Mesendoderm (in vitro differentiated cells): ENCODE results near the gene TRIP13.

ENCODE experiments used
- DNase-seq: peaks from one replicate; pipeline ENCODE4 v3.0.0; 2013
- H2AK5ac ChIP-seq: 2 replicates; pipeline ENCODE4 v1.6.1; 2013; ENCODE audit warnings: low read length, inconsistent platforms
- H2BK120ac ChIP-seq: 2 replicates; pipeline ENCODE4 v1.6.1; 2013; ENCODE audit warnings: low read depth, mild to moderate bottlenecking, low read length, moderate library complexity, mixed read lengths
- H2BK15ac ChIP-seq: replicated peaks from 2 replicates; pipeline ENCODE4 v1.6.1; 2013; ENCODE audit warnings: low read depth, mild to moderate bottlenecking, moderate library complexity
- H2BK5ac ChIP-seq: 2 replicates; pipeline ENCODE4 v1.6.1; 2013; ENCODE audit warnings: low read length, inconsistent platforms
- H3K18ac ChIP-seq: 2 replicates; pipeline ENCODE4 v1.6.1; 2013; ENCODE audit warnings: mild to moderate bottlenecking, low read length, mixed read lengths
- H3K23ac ChIP-seq: one replicate; pipeline ENCODE4 v1.6.1; 2013; ENCODE audit warnings: low read length
- H3K27ac ChIP-seq: 2 replicates; pipeline ENCODE4 v1.5.1; 2013; ENCODE audit warnings: low read depth, mild to moderate bottlenecking, inconsistent platforms, low read length, moderate library complexity
- H3K27me3 ChIP-seq: 2 replicates; pipeline ENCODE4 v1.6.1; 2013; ENCODE audit warnings: low read length, control low read depth, mild to moderate bottlenecking, inconsistent platforms; ENCODE audit not compliant: insufficient read depth, poor library complexity
- H3K36me3 ChIP-seq: 2 replicates; pipeline ENCODE4 v1.6.1; 2013; ENCODE audit warnings: low read length, inconsistent platforms; ENCODE audit not compliant: control insufficient read depth, insufficient read depth
- H3K4ac ChIP-seq: one replicate; pipeline ENCODE4 v1.6.1; 2013; ENCODE audit warnings: low read depth, mild to moderate bottlenecking, low read length, moderate library complexity
- H3K4me1 ChIP-seq: 2 replicates; pipeline ENCODE4 v1.6.1; 2013; ENCODE audit warnings: low read depth, low read length, inconsistent platforms; ENCODE audit not compliant: control insufficient read depth
- H3K4me2 ChIP-seq: 2 replicates; pipeline ENCODE4 v1.6.1; 2013; ENCODE audit warnings: low read length
- H3K4me3 ChIP-seq: 2 replicates; pipeline ENCODE4 v1.5.1; 2013; ENCODE audit warnings: mild to moderate bottlenecking, low read length
- H3K56ac ChIP-seq: one replicate; pipeline ENCODE4 v1.6.1; 2013; ENCODE audit warnings: low read length
- H3K79me1 ChIP-seq: 2 replicates; pipeline ENCODE4 v1.6.1; 2013; ENCODE audit warnings: low read length, inconsistent platforms
- H3K79me2 ChIP-seq: 2 replicates; pipeline ENCODE4 v1.6.1; 2013; ENCODE audit warnings: mild to moderate bottlenecking, low read length; ENCODE audit not compliant: control insufficient read depth, insufficient read depth
- H3K9ac ChIP-seq: 2 replicates; pipeline ENCODE4 v1.6.1; 2013; ENCODE audit warnings: low read length, inconsistent platforms
- H4K5ac ChIP-seq: one replicate; pipeline ENCODE4 v1.6.1; 2013; ENCODE audit warnings: low read length
- H4K8ac ChIP-seq: one replicate; pipeline ENCODE4 v1.6.1; 2013; ENCODE audit warnings: low read depth, mild to moderate bottlenecking, control low read depth, low read length, moderate library complexity
- WGBS: extraction: QIAGEN DNeasy Blood & Tissue Kit; methylation state at CpG from one replicate; pipeline ENCODE4 v1.1.7; 2013; ENCODE audit warnings: low lambda C conversion rate, missing lambda C conversion rate; ENCODE audit not compliant: insufficient coverage; ENCODE audit errors: extremely low coverage; 5-methylcytosine and 5-hydroxymethylcytosine counted together

Gene TRIP13

GRCh38 chr5:921456-922435 lies 29.1 kb downstream of the TRIP13 start:
- Histone ChIP-seq H3K79me1 (no peaks in the 10 kb centered on the region), H3K4me3 (no peak overlapping the region), H3K27ac (no peak overlapping the region), H3K9ac (no peak overlapping the region), H2BK15ac (no peak overlapping the region), H3K4me2 (no peak overlapping the region), H2AK5ac (no peak overlapping the region), H3K18ac (no peak overlapping the region), H2BK5ac (no peak overlapping the region), H4K8ac (no peak overlapping the region), H4K5ac (no peak overlapping the region), H3K4me1 (peaks cover 6% of the 10 kb centered on the region), H3K56ac (no peak overlapping the region), H3K27me3 (peaks cover 7% of the 10 kb centered on the region), H3K79me2 (no peaks in the 10 kb centered on the region), H3K4ac (no peak overlapping the region), H3K36me3 (no peaks in the 10 kb centered on the region), H2BK120ac (no peak overlapping the region), H3K23ac (no peak overlapping the region)
- no CpG with 5 or more reads among the region's 9 CpGs for WGBS
- no peak for DNase-seq

GRCh38 chr5:922436-923280 lies 30.0 kb downstream of the TRIP13 start:
- H3K27ac ChIP-seq: no peak overlapping the region
- no CpG with 5 or more reads among the region's 17 CpGs for WGBS
- no peak overlapping the region for H4K5ac ChIP-seq
- H3K27me3 ChIP-seq: peaks cover 7% of the 10 kb centered on the region
- no peak overlapping the region for H3K23ac ChIP-seq
- no peak overlapping the region for H2BK5ac ChIP-seq
- H2AK5ac ChIP-seq: no peak overlapping the region
- no peak overlapping the region for H4K8ac ChIP-seq
- no peak overlapping the region for H3K4me3 ChIP-seq
- H2BK15ac ChIP-seq: no peak overlapping the region
- no peaks in the 10 kb centered on the region for H3K36me3 ChIP-seq
- H3K4me2 ChIP-seq: no peak overlapping the region
- H3K79me2 ChIP-seq: no peaks in the 10 kb centered on the region
- no peak overlapping the region for H3K9ac ChIP-seq
- no peak overlapping the region for H2BK120ac ChIP-seq
- no peak overlapping the region for H3K4ac ChIP-seq
- no peaks in the 10 kb centered on the region for H3K79me1 ChIP-seq
- no peak overlapping the region for H3K18ac ChIP-seq
- H3K56ac ChIP-seq: no peak overlapping the region
- no peak for DNase-seq
- H3K4me1 ChIP-seq: peaks cover 6% of the 10 kb centered on the region

- peak; percentile 84 for DNase-seq
- Histone ChIP-seq H3K56ac (no peak overlapping the region), H3K36me3 (no peaks in the 10 kb centered on the region), H2AK5ac (no peak overlapping the region), H3K4ac (no peak overlapping the region), H4K8ac (no peak overlapping the region), H3K27ac (no peak overlapping the region), H4K5ac (no peak overlapping the region), H3K9ac (no peak overlapping the region), H3K4me1 (peaks cover 6% of the 10 kb centered on the region), H3K27me3 (peaks cover 7% of the 10 kb centered on the region), H3K23ac (no peak overlapping the region), H2BK5ac (no peak overlapping the region), H3K18ac (no peak overlapping the region), H3K79me1 (no peaks in the 10 kb centered on the region), H3K4me3 (no peak overlapping the region), H3K79me2 (no peaks in the 10 kb centered on the region), H2BK120ac (no peak overlapping the region), H3K4me2 (no peak overlapping the region), H2BK15ac (no peak overlapping the region)
- WGBS: no CpG with 5 or more reads among the region's 17 CpGs
These were observed 30.7 kb downstream of the TRIP13 start for GRCh38 chr5:923281-923873.

- peaks cover 7% of the 10 kb centered on the region for H3K27me3 ChIP-seq
- H3K4me3 ChIP-seq: no peak overlapping the region
- no peaks in the 10 kb centered on the region for H3K36me3 ChIP-seq
- no peak overlapping the region for H2AK5ac ChIP-seq
- H4K5ac ChIP-seq: no peak overlapping the region
- no peaks in the 10 kb centered on the region for H3K4me1 ChIP-seq
- peak overlapping the region; percentile 58 for H3K56ac ChIP-seq
- no peak overlapping the region for H2BK15ac ChIP-seq
- H2BK120ac ChIP-seq: no peak overlapping the region
- DNase-seq: peak; percentile 47
- H3K18ac ChIP-seq: no peak overlapping the region
- no peak overlapping the region for H3K27ac ChIP-seq
- H3K79me1 ChIP-seq: no peaks in the 10 kb centered on the region
- no CpG with 5 or more reads among the region's 65 CpGs for WGBS
- H2BK5ac ChIP-seq: no peak overlapping the region
- H3K4me2 ChIP-seq: peak overlapping the region; percentile 45
- no peaks in the 10 kb centered on the region for H3K79me2 ChIP-seq
- H3K4ac ChIP-seq: no peak overlapping the region
- no peak overlapping the region for H3K23ac ChIP-seq
- H4K8ac ChIP-seq: no peak overlapping the region
- H3K9ac ChIP-seq: peak overlapping the region; percentile 54
These were observed 33.9 kb downstream of the TRIP13 start for GRCh38 chr5:926417-927171.
